Astrocyte (in vitro differentiated cells and primary cell): ENCODE measurements around the gene GRIA1.

Source experiments
- EZH2 ChIP-seq: IDR thresholded peaks from 2 replicates; pipeline ENCODE4 v1.6.1; 2012; ENCODE audit warnings: mild to moderate bottlenecking, low read length, inconsistent platforms; ENCODE audit not compliant: insufficient read depth
- TF ChIP-seq, protein P1 (sequence below): IDR thresholded peaks from 2 replicates; pipeline ENCODE4 v1.5.1; 2011; ENCODE audit warnings: low read depth, mild to moderate bottlenecking, inconsistent platforms, low read length, moderate library complexity; ENCODE audit not compliant: insufficient read depth

DNA sequence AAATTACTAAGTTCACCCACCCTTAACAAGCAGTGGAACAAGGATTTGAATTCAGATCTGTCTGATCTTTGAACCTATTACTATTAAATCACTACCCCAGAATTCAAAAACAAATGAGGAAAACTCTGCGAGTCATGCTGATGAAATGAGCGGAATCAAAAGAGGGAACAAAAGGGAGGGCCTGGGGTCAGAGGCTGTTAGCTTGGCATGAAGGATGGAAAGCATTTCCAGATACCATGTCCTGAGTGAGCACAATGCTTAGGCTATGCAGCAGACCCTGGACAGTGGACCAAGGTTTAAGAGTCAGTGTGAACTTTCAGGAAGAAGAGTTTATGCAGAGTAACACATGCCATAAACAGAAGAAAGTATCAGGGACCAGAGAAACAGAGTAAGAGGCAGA lies 30.5 kb downstream of the GRIA1 start:
- TF ChIP-seq, protein P1, sequence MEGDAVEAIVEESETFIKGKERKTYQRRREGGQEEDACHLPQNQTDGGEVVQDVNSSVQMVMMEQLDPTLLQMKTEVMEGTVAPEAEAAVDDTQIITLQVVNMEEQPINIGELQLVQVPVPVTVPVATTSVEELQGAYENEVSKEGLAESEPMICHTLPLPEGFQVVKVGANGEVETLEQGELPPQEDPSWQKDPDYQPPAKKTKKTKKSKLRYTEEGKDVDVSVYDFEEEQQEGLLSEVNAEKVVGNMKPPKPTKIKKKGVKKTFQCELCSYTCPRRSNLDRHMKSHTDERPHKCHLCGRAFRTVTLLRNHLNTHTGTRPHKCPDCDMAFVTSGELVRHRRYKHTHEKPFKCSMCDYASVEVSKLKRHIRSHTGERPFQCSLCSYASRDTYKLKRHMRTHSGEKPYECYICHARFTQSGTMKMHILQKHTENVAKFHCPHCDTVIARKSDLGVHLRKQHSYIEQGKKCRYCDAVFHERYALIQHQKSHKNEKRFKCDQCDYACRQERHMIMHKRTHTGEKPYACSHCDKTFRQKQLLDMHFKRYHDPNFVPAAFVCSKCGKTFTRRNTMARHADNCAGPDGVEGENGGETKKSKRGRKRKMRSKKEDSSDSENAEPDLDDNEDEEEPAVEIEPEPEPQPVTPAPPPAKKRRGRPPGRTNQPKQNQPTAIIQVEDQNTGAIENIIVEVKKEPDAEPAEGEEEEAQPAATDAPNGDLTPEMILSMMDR = no peak
- no peak for TF ChIP-seq EZH2
